Sigmoid colon (tissue), 7 donors: ENCODE data around the gene MDFI. TPM values are rescaled to one million over a fixed set of nuclear protein-coding genes. Genes with fewer than 3 reads are reported as not detected.

Experiments used
- DNase-seq: peaks from one replicate; pipeline ENCODE4 v3.0.0-alpha.2; 2019
- H3K27ac ChIP-seq, 4 donors: fragments of 200-600 bp; sonication (generic); one replicate each; pipeline ENCODE4 v1.5.1; 2016 to 2019; ENCODE audit warnings: mild to moderate bottlenecking in 1 of 4
- H3K27me3 ChIP-seq, 3 donors: fragments of 200-600 bp; sonication (generic); one replicate each; pipeline ENCODE4 v1.5.1; 2019; ENCODE audit warnings: mild to moderate bottlenecking in 1 of 3
- H3K36me3 ChIP-seq, 4 donors: fragments of 200-600 bp; sonication (generic); one replicate each; pipeline ENCODE4 v1.5.1; 2016 to 2019
- H3K4me1 ChIP-seq, 4 donors: fragments of 200-600 bp; sonication (generic); one replicate each; pipeline ENCODE4 v1.5.1; 2017 to 2019
- H3K4me3 ChIP-seq, 4 donors: fragments of 200-600 bp; sonication (generic); one replicate each; pipeline ENCODE4 v1.5.1; 2017 to 2019; ENCODE audit warnings: mild to moderate bottlenecking in 2 of 4, moderate library complexity in 1 of 4
- H3K9me3 ChIP-seq, 4 donors: fragments of 200-600 bp in 3 of 4; sonication (generic) in 3 of 4; one replicate each; pipeline versions ENCODE4 v1.5.1 to v1.6.1; 2013 to 2019
- EP300 ChIP-seq, 4 donors: sonication (generic); formaldehyde crosslinking; IDR thresholded peaks; one replicate each; pipeline ENCODE4 v1.6.1; 2017; ENCODE audit warnings: antibody characterized with exemption in 4 of 4
- POLR2A ChIP-seq, 2 donors: fragments of 450-650 bp; IDR thresholded peaks; one replicate each; pipeline ENCODE4 v1.6.1; 2016; ENCODE audit warnings: antibody characterized with exemption in 2 of 2, mild to moderate bottlenecking in 2 of 2, moderate library complexity in 2 of 2
- POLR2AphosphoS5 ChIP-seq, 4 donors: sonication (generic); formaldehyde crosslinking; IDR thresholded peaks; one replicate each; pipeline ENCODE4 v1.6.1; 2017; ENCODE audit warnings: antibody characterized with exemption in 4 of 4
- WGBS, 2 donors: extraction: QIAGEN DNeasy Blood & Tissue Kit; methylation state at CpG; one replicate each; pipeline ENCODE4 v1.1.7; 2013; 5-methylcytosine and 5-hydroxymethylcytosine counted together
- intact Hi-C: fragments of 100-400 bp; cut with DNase I; formaldehyde crosslinking; loops from one replicate; pipeline ENCODE4 v1.15.1; 2023
- polyA plus RNA-seq, 3 donors: library from polyadenylated mRNA; stranded (reverse); fragments of 200-250 nt; gene quantifications; one replicate each; pipeline ENCODE4 v1.2.3, GENCODE V29; 2013
- total RNA-seq, 4 donors: library from RNA; depleted of rRNA; stranded (reverse); fragments of >200 nt; gene quantifications; one replicate each; pipeline ENCODE4 v1.1.0, GENCODE V29; 2016
- TF ChIP-seq, protein P1 (sequence below), 4 experiments: fragments of 450-650 bp in 3 of 4; fragments of 200-600 bp in 1 of 4; IDR thresholded peaks; one replicate each; pipeline ENCODE4 v1.5.1; 2016 to 2019; ENCODE audit warnings: antibody characterized with exemption in 4 of 4, mild to moderate bottlenecking in 3 of 4, moderate library complexity in 2 of 4
- donor health status: healthy with polysubstance abuse.
- donor health status: Bipolar disorder and iron deficiency.
- donor health status: healthy.

MDFI gene
- total and polyA plus RNA-seq, 7 donors: 0.69 to 8.6 (median 4.6) TPM

DNA sequence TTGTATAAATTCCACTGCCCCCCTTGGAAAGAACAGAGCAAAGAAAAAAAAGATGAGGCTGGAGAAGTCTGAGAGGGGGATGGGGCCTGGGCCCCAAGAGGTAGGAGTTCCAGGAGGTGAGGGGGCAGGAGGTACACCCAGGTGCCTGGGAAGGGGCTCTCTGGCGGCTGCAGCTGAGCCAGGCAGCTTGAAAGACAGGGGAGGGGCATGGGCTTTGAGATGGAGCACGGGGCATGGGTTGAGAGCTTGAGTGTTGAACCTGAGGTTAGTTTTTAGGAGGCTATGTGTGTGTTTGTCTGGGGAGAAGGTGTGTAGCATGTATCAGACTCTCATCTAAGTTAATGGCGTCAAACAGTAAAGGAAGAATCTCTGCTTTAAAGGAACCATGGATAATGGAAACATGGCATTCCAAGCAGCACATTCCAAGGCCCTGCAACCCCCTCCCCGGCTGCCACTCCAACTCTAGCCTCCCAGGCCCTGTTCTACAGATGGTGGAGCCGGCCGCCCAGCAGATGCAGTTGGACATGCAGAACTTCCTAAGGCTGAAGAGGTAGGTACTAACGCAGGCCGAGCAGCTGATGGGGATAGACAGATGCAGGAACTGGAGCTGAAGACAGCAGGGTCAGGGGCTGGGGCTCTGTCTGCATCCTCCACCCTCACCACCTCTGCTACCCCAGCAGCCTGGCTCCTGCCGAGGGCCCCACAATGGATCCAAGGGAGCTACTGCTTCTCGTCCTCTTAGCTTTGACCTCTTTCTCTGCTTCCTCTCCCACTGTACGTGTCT is 42.1 kb downstream of the MDFI start:
- no peak overlapping the region for H3K4me3 ChIP-seq
- H3K27me3 ChIP-seq: peaks cover 0 to 5% (median 0%) of the 10 kb centered on the region in 3 donors
- no peak for DNase-seq
- no peak overlapping the region for H3K27ac ChIP-seq
- no peaks in the 10 kb centered on the region for H3K9me3 ChIP-seq
- H3K36me3 ChIP-seq: peaks cover 0 to 13% (median 8%) of the 10 kb centered on the region in 4 donors
- WGBS, 2 donors: 83 to 85% methylated on average over 11 of the region's 11 CpGs
- intact Hi-C loops: loop anchor here (5.0 kb wide), 1 partner anchor 218 kb away; no protein-coding TSS in a partner anchor
- TF ChIP-seq EP300 (IDR thresholded peaks at IDR 0.05) (no peak), POLR2AphosphoS5 (IDR thresholded peaks at IDR 0.05) (no peak), POLR2A (IDR thresholded peaks at IDR 0.05) (no peak)
- TF ChIP-seq, protein P1, sequence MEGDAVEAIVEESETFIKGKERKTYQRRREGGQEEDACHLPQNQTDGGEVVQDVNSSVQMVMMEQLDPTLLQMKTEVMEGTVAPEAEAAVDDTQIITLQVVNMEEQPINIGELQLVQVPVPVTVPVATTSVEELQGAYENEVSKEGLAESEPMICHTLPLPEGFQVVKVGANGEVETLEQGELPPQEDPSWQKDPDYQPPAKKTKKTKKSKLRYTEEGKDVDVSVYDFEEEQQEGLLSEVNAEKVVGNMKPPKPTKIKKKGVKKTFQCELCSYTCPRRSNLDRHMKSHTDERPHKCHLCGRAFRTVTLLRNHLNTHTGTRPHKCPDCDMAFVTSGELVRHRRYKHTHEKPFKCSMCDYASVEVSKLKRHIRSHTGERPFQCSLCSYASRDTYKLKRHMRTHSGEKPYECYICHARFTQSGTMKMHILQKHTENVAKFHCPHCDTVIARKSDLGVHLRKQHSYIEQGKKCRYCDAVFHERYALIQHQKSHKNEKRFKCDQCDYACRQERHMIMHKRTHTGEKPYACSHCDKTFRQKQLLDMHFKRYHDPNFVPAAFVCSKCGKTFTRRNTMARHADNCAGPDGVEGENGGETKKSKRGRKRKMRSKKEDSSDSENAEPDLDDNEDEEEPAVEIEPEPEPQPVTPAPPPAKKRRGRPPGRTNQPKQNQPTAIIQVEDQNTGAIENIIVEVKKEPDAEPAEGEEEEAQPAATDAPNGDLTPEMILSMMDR (IDR thresholded peaks at IDR 0.05): no peak
- H3K4me1 ChIP-seq: peaks cover 0 to 23% (median 22%) of the 10 kb centered on the region in 4 donors

DNA sequence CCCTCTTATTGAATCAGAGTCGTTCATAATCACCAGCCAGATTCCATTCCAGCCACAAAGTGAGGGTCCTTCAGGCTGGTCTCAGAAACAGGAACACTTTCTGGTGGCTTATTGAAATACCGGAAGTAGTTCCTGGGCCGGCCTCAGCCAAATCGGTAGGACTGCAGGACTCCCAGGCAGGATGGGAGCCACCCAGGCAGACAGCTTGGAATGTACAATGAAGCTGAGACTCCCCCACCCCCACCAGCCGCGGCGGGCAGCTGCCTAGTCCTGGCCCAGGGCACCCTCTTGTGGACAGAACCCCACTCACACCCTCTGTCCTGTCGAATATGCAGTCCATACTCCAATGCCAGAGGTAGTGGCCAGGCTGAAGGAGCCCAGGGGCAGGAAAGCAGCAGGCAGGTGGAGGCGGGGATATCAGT is 43.8 kb downstream of the MDFI start:
- 4 to 10% methylated on average over 9 of the region's 9 CpGs for WGBS, 2 donors
- peaks cover 0 to 30% (median 16%) of the 10 kb centered on the region in 4 donors for H3K36me3 ChIP-seq
- H3K4me3 ChIP-seq: no peak overlapping the region
- intact Hi-C loops: loop anchor here (1.0 to 5.0 kb wide), 3 partner anchors 220 to 313 kb away; no protein-coding TSS in a partner anchor
- H3K27ac ChIP-seq: peak overlapping the region in 2 of 4 donors; percentile 59 to 64
- peaks cover 0 to 23% (median 22%) of the 10 kb centered on the region in 4 donors for H3K4me1 ChIP-seq
- peaks cover 0 to under 1% (median 0%) of the 10 kb centered on the region in 3 donors for H3K27me3 ChIP-seq
- TF ChIP-seq POLR2AphosphoS5 (IDR thresholded peaks at IDR 0.05) (peak in 2 of 4 donors; percentile 31 to 33), EP300 (IDR thresholded peaks at IDR 0.05) (no peak), POLR2A (IDR thresholded peaks at IDR 0.05) (no peak)
- TF ChIP-seq, protein P1 (IDR thresholded peaks at IDR 0.05): peak; percentile 79 to 88 (median 83)
- peak; percentile 94 for DNase-seq
- no peaks in the 10 kb centered on the region for H3K9me3 ChIP-seq

DNA sequence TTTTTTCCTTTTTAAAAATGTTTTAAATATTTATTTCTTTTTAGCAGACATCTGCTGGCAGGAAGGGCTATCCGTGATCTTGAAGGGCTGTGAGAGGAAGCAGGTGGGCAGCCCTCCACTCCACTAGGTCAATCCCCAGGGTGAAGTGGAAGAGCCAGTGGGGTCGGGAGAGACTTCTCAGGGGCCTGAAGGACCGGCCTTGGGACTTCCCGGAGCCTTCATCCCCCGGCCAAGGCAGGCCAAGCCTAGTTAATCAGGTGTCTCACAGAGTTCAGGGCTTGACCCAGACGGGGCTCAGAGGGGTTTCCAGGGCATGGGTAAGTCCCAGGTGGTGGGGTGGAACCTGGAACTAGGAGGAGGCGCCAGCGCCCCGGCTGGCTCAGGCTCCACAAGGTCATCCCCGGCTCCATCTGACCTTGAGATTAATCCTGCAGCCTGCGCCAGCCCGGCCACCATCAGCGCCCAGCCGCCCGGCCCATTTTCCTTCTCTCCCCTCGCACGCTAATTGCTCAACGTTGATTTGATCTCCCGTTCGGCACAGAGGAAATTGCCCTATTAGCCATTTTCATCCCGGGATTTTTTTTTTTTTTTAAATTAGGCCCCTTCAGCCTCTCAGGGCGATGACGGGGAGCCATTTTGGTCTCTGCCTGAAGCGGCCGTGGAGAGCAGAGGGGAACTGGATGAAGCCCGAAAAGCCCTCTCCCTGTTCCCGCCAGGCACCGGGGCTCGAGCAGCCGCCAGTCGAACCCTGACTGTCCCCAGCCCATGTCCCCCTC is 44.4 kb downstream of the MDFI start:
- Histone ChIP-seq H3K4me1 (peaks cover 0 to 23% (median 22%) of the 10 kb centered on the region in 4 donors), H3K4me3 (peak overlapping the region; percentile 30 to 50 (median 46)), H3K36me3 (peaks cover 0 to 36% (median 21%) of the 10 kb centered on the region in 4 donors), H3K27me3 (no peaks in the 10 kb centered on the region), H3K27ac (peak overlapping the region; percentile 57 to 70 (median 62)), H3K9me3 (no peaks in the 10 kb centered on the region)
- intact Hi-C loops: loop anchor here (1.0 to 5.0 kb wide), 4 partner anchors 79 to 313 kb away; no protein-coding TSS in a partner anchor
- TF ChIP-seq POLR2A (IDR thresholded peaks at IDR 0.05): no peak
- TF ChIP-seq EP300 (IDR thresholded peaks at IDR 0.05): no peak
- no peak for TF ChIP-seq POLR2AphosphoS5 (IDR thresholded peaks at IDR 0.05)
- TF ChIP-seq, protein P1 (IDR thresholded peaks at IDR 0.05): no peak
- WGBS, 2 donors: 40 to 48% methylated on average over 31 of the region's 31 CpGs
- DNase-seq: no peak

DNA sequence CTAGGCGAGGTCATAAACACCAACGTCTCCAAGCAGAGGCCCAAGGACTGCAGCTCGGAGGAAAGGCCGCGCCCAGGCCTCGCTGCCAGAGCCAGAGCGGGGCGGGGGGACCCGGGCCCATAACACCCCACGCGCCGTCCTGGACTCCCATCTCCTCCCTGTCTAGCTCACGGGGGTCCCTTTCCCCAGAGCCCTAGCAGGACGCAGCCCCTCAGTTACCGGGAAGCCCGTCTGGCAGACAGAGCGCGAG is 44.9 kb downstream of the MDFI start:
- Histone ChIP-seq H3K4me1 (peaks cover 0 to 23% (median 22%) of the 10 kb centered on the region in 4 donors), H3K27ac (peak overlapping the region; percentile 57 to 70 (median 62)), H3K36me3 (peaks cover 0 to 41% (median 25%) of the 10 kb centered on the region in 4 donors), H3K27me3 (no peaks in the 10 kb centered on the region), H3K4me3 (peak overlapping the region; percentile 30 to 50 (median 46)), H3K9me3 (no peaks in the 10 kb centered on the region)
- TF ChIP-seq EP300 (IDR thresholded peaks at IDR 0.05) (no peak), POLR2AphosphoS5 (IDR thresholded peaks at IDR 0.05) (no peak), POLR2A (IDR thresholded peaks at IDR 0.05) (no peak)
- TF ChIP-seq, protein P1 (IDR thresholded peaks at IDR 0.05): no peak
- no peak for DNase-seq
- intact Hi-C loops: loop anchor here (1.0 to 5.0 kb wide), 3 partner anchors 80 to 256 kb away; no protein-coding TSS in a partner anchor
- 6 to 9% methylated on average over 18 of the region's 18 CpGs for WGBS, 2 donors
